HG02981 (cell line): ENCODE data around the gene PHACTR4.
"Not testable (repeated sequence)": the region's sequence is repeated elsewhere in the genome, so short reads cannot be mapped to it uniquely, and the experiment has no call there.

Source experiments
- ATAC-seq: cut with Tn5 transposase; IDR thresholded peaks from one replicate; pipeline ENCODE4 v1.9.1; 2021; ENCODE audit warnings: mild to moderate bottlenecking, moderate library complexity; ENCODE audit not compliant: unreplicated experiment

The PHACTR4 gene

DNA sequence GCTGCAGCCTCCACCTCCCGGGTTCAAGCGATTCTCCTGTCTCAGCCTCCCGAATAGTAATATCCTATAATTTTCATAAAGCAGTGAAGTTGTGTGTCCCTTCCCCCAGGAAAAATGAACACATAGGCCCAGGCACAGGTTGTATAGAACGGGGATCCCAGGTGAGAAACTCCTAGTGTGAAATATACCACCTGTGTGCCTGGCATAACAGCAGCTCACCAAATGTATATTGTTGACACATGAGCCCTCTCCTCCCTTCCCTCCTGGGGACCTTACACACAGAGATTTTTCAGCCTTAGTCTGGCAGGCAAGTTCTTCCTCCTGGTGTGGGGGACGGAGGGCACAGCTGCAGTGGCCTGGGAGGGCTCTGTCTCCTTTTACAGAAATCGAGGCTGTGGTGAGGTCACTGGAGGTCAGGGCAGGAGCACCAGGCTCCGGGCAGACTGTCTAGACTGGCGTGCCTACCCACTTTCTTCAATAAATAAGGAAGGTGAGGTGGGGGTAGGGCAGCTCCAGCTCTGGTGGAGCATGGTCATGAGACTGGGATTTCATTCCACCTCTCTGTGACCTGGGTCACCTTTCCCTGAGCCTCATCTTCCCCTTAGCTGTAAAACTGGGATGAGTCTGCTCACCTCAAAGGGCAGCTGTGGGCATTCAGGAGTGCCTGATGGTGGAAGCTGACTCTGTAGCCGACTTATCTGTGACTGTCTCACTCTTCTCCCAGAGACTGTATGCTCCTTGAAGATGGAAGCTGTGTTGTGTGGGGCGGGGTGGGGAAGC lies 150.6 kb downstream of the PHACTR4 start:
- ATAC-seq = no peak

- not testable (repeated sequence) for ATAC-seq
Observed at GRCh38 chr1:28520796-28521195, 151.3 kb downstream of the PHACTR4 start.

GRCh38 chr1:28521502-28522164 lies 152.1 kb downstream of the PHACTR4 start:
- no peak for ATAC-seq

- ATAC-seq = not testable (repeated sequence)
Observed at GRCh38 chr1:28522537-28522936, 153.0 kb downstream of the PHACTR4 start.

DNA sequence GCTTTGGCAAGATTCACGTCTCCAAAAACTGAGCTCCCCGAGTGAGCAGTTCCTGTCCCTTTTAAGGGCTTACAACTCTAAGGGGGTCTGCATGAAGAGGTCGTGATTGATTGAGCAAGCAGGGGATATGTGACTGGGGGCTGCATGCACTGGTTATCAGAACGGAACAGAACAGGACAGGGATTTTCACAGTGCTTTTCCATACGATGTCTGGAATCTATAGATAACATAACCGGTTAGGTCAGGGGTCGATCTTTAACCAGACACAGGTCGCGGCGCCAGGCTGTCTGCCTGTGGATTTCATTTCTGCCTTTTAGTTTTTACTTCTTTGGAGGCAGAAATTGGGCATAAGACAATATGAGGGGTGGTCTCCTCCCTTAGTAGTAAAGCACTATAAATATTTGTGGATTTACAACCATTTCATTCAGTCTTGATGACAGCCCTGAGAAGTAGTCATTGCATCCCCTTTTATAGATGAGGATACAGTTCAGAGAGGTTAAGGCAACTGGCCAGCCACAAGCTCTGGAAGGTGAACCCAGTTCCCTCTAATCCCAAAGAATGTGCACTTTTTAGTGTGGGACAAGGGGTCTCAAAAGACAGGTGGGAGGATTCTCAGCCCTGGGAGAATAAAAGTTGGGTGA lies 155.6 kb downstream of the PHACTR4 start:
- not testable (repeated sequence) for ATAC-seq

- ATAC-seq = no peak
Observed at GRCh38 chr1:28526886-28527285, 157.3 kb downstream of the PHACTR4 start.

- no peak for ATAC-seq
Observed at GRCh38 chr1:28530456-28530855, 160.9 kb downstream of the PHACTR4 start.

GRCh38 chr1:28534671-28535070 lies 165.1 kb downstream of the PHACTR4 start:
- ATAC-seq = no peak

DNA sequence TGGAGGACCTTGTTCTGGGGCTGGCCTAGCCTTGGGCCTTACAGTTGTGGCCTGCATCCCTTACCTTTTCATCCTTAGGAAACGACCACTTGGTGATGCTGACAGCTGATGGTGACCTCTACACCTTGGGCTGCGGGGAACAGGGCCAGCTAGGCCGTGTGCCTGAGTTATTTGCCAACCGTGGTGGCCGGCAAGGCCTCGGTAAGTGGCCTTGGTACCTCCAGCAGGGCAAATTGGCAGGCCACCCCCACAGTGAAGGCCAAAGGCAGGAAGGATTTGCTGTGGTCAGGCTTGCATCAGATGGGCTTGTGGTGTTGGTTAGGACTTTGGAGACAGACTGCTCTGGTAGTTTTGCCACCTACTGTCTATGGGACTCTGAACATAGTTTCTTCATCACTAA lies 165.6 kb downstream of the PHACTR4 start:
- ATAC-seq = no peak

DNA sequence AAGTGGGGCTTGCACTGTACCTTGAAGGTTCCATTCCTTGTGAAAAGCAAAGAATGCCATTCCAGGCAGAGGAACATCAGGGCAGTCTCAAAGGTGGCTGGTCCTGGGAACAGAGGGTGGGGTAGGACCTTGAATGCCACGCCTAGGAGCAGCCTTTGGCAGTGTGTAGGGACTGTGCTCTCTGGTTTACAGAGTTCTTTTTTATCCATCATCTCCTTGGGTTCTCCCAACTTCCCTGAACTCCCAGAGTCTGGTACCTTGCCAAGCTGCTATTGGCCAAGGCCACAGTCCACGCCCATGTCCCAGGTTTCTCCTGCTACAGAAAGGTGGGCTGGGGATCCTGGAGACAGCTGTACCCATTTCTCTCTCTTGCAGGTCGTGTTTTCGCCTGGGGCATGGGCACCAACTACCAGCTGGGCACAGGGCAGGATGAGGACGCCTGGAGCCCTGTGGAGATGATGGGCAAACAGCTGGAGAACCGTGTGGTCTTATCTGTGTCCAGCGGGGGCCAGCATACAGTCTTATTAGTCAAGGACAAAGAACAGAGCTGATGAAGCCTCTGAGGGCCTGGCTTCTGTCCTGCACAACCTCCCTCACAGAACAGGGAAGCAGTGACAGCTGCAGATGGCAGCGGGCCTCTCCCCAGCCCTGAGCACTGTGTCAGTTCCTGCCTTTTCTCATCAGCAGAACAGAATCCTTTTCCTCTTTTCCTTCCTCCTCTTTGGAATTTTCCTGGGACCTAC lies 168.1 kb downstream of the PHACTR4 start:
- ATAC-seq = no peak

- ATAC-seq = no peak
Observed at GRCh38 chr1:28538286-28538685, 168.7 kb downstream of the PHACTR4 start.

- no peak for ATAC-seq
Observed at GRCh38 chr1:28540651-28541050, 171.1 kb downstream of the PHACTR4 start.

GRCh38 chr1:28541414-28542015 lies 172.0 kb downstream of the PHACTR4 start:
- not testable (repeated sequence) for ATAC-seq

DNA sequence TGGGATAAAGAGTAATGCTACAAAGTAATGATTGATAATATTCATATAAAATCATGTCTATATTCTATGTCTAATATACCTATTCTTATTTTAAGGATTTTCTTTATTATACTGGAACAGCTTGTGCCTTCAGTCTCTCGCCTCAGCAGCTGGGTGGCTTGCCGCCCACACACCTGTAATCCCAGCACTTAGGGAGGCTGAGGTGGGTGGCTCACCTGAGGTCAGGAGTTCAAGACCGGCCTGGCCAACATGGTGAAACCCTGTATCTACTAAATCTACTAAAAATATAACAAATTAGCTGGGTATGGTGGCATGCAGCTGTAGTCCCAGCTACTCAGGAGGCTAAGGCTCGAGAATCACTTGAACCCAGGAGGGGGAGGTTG lies 175.7 kb downstream of the PHACTR4 start:
- no peak for ATAC-seq

GRCh38 chr1:28548318-28548717 lies 178.8 kb downstream of the PHACTR4 start:
- ATAC-seq = no peak
